HepG2 (cell line): ENCODE measurements around the gene NUP153. TPM values are rescaled to one million over a fixed set of nuclear protein-coding genes. Genes with fewer than 3 reads are reported as not detected.

Source experiments
- CREB1 ChIP-seq, 2 experiments: fragments of 450-650 bp in 1 of 2; IDR thresholded peaks; 2 replicates each; pipeline ENCODE4 v1.6.1; 2016 to 2017; ENCODE audit warnings: control low read depth in 1 of 2, mild to moderate bottlenecking in 1 of 2, missing compliant biosample characterization in 1 of 2, missing genetic modification characterization in 1 of 2
- FOXA1 ChIP-seq, 2 experiments: fragments of 450-650 bp in 1 of 2; sonication (generic) in 1 of 2; formaldehyde crosslinking in 1 of 2; IDR thresholded peaks; 2 replicates each; pipeline versions ENCODE4 v1.4.0 to v1.6.1; 2016 to 2020; ENCODE audit warnings: missing genetic modification reagents in 1 of 2
- GABPA ChIP-seq, 2 experiments: IDR thresholded peaks; 2 replicates each; pipeline ENCODE4 v1.6.1; 2011 to 2016; ENCODE audit warnings: low read depth in 2 of 2, low read length in 1 of 2, missing biosample characterization in 1 of 2, missing genetic modification characterization in 1 of 2
- KLF11 ChIP-seq: IDR thresholded peaks from 2 replicates; pipeline ENCODE4 v1.6.1; 2016; ENCODE audit warnings: missing compliant biosample characterization
- MTF1 ChIP-seq: sonication (generic); formaldehyde crosslinking; IDR thresholded peaks from 2 replicates; pipeline ENCODE4 v1.5.0; 2020; ENCODE audit warnings: missing genetic modification reagents
- SCMH1 ChIP-seq: sonication (generic); formaldehyde crosslinking; IDR thresholded peaks from 2 replicates; pipeline ENCODE4 v1.9.0; 2021; ENCODE audit warnings: missing genetic modification reagents, mild to moderate bottlenecking, borderline replicate concordance
- TBX3 ChIP-seq: fragments of 450-650 bp; IDR thresholded peaks from 2 replicates; pipeline ENCODE4 v1.6.1; 2017; ENCODE audit warnings: antibody characterized with exemption, mild to moderate bottlenecking, inconsistent platforms, borderline replicate concordance
- ZBTB3 ChIP-seq: sonication (generic); formaldehyde crosslinking; IDR thresholded peaks from 2 replicates; pipeline ENCODE4 v1.4.0; 2020; ENCODE audit warnings: low read depth, mild to moderate bottlenecking, moderate library complexity, missing genetic modification reagents, borderline replicate concordance
- ZNF101 ChIP-seq: sonication (generic); formaldehyde crosslinking; IDR thresholded peaks from 2 replicates; pipeline ENCODE4 v1.4.0; 2020; ENCODE audit warnings: mild to moderate bottlenecking, low read depth, missing genetic modification reagents, borderline replicate concordance
- ZNF30 ChIP-seq: sonication (generic); formaldehyde crosslinking; IDR thresholded peaks from 2 replicates; pipeline ENCODE4 v1.5.0; 2020; ENCODE audit warnings: mild to moderate bottlenecking, missing genetic modification reagents
- ZNF317 ChIP-seq: sonication (generic); formaldehyde crosslinking; IDR thresholded peaks from 2 replicates; pipeline ENCODE4 v1.5.0; 2020; ENCODE audit warnings: mild to moderate bottlenecking, missing genetic modification reagents
- ZNF329 ChIP-seq: sonication (generic); formaldehyde crosslinking; IDR thresholded peaks from 2 replicates; pipeline ENCODE4 v1.9.0; 2021; ENCODE audit warnings: low read depth, mild to moderate bottlenecking, missing genetic modification reagents
- ZNF468 ChIP-seq: sonication (generic); formaldehyde crosslinking; IDR thresholded peaks from 2 replicates; pipeline ENCODE4 v1.8.0; 2022; ENCODE audit warnings: mild to moderate bottlenecking, moderate library complexity, missing genetic modification reagents
- ZNF510 ChIP-seq: sonication (generic); formaldehyde crosslinking; IDR thresholded peaks from 2 replicates; pipeline ENCODE4 v1.4.0; 2020; ENCODE audit warnings: low read depth, mild to moderate bottlenecking, missing genetic modification reagents
- ZNF589 ChIP-seq: sonication (generic); formaldehyde crosslinking; conservative IDR thresholded peaks from 2 replicates; pipeline ENCODE4 v1.8.0; 2022; ENCODE audit warnings: mild to moderate bottlenecking, moderate library complexity, missing genetic modification reagents
- ZNF629 ChIP-seq: sonication (generic); formaldehyde crosslinking; conservative IDR thresholded peaks from 2 replicates; pipeline ENCODE4 v1.5.0; 2020; ENCODE audit warnings: missing genetic modification reagents
- ZNF816 ChIP-seq: sonication (generic); formaldehyde crosslinking; IDR thresholded peaks from 2 replicates; pipeline ENCODE4 v1.8.0; 2022; ENCODE audit warnings: missing genetic modification reagents, mild to moderate bottlenecking, borderline replicate concordance
- ZNF850 ChIP-seq: sonication (generic); formaldehyde crosslinking; conservative IDR thresholded peaks from 2 replicates; pipeline ENCODE4 v1.9.0; 2021; ENCODE audit warnings: mild to moderate bottlenecking, missing genetic modification reagents
- polyA plus RNA-seq, 8 experiments: library from polyadenylated mRNA; depleted of rRNA in 3 of 8; stranded (reverse) in 7 of 8; unstranded in 1 of 8; fragments of >200 nt; fragmentation: Illumina TruSeq in 4 of 8; extraction: Trizol in 4 of 8; gene quantifications; 2 replicates each; pipeline versions ENCODE4 v1.2.1 to v1.2.3, GENCODE V29; 2011 to 2016; ENCODE audit warnings: low read depth in 4 of 8, missing spikeins in 1 of 8, mixed read lengths in 1 of 8; ENCODE audit not compliant: insufficient read depth in 1 of 8
- total RNA-seq, 5 experiments: library from RNA; depleted of rRNA; stranded (reverse); fragments of >200 nt; fragmentation: Illumina TruSeq; extraction: Trizol; gene quantifications; 2 replicates each; pipeline ENCODE4 v1.2.3, GENCODE V29; 2016; ENCODE audit warnings: low read depth in 1 of 5
- TF ChIP-seq, protein P1 (sequence below): sonication (generic); formaldehyde crosslinking; IDR thresholded peaks from 2 replicates; pipeline ENCODE4 v1.4.0; 2020; ENCODE audit warnings: missing genetic modification reagents, mild to moderate bottlenecking, borderline replicate concordance
- TF ChIP-seq, protein P2 (sequence below): sonication (generic); formaldehyde crosslinking; IDR thresholded peaks from 2 replicates; pipeline ENCODE4 v1.4.0; 2020; ENCODE audit warnings: missing genetic modification reagents
- TF ChIP-seq, protein P3 (sequence below): sonication (generic); formaldehyde crosslinking; IDR thresholded peaks from 2 replicates; pipeline ENCODE4 v1.4.0; 2020; ENCODE audit warnings: mild to moderate bottlenecking, missing genetic modification reagents
- TF ChIP-seq, protein P4 (sequence below): sonication (generic); formaldehyde crosslinking; conservative IDR thresholded peaks from 2 replicates; pipeline ENCODE4 v1.4.0; 2020; ENCODE audit warnings: missing genetic modification reagents
- TF ChIP-seq, protein P5 (sequence below): IDR thresholded peaks from 2 replicates; pipeline ENCODE4 v1.6.1; 2012; ENCODE audit warnings: inconsistent platforms

The NUP153 gene
- total and polyA plus RNA-seq, 2 of the 13 experiments (the other 11 are each of a cell fraction or from before 2014, with no cell fraction given): 29.8 to 55.2 TPM

DNA sequence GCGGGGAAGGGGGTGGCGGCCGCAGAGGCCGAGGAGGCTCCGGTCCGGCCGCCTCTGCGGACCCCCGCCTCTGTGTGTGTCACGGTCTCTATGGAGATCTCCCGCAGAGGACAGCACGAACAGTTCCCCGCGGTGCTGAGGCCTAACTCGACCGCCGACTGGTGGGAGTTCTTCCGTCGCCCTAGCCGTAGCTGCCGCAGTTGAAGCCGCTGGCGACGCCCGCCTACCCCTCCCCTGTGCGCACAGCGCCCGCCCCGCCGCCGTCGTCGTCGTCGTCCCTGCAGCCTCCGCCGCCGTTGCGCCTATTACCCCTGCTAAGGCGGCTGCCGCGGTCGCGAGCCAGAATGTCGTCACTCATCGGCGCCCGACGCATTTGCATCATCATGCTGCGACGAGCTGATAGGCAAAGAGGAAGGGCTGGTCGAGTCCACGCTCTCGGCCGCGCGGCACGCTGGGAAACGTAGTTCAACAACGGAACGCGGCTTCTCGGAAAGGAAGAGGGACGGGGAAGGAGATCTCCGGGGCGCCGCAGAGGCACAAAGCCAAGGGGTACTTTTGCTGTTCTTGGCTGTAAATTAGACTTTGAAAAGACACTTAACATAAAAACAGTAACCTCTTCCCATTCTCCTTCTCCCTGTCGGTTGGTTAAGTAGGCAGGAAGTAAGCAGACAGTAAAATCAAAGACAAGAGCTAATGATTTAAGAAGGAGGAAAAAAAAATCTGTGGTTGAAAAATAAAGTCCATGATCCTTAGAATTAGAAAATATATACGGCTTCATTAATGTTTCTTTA lies at the start of gene NUP153 (continued):
- TF ChIP-seq SCMH1 (CRISPR knock-in tag) (no peak), ZNF510 (CRISPR knock-in tag) (peak; percentile 57; the same call in 1 of the 2 replicates), ZBTB3 (CRISPR knock-in tag) (peak; percentile 84; the same call in 1 of the 2 replicates), CREB1 (IDR thresholded peaks at IDR 0.05) (peak; percentile 100), CREB1 (CRISPR knock-in tag; IDR thresholded peaks at IDR 0.05) (peak; percentile 100), ZNF816 (no peak; the same call in 1 of the 2 replicates), ZNF101 (CRISPR knock-in tag) (no peak), KLF11 (peak; percentile 89), FOXA1 (IDR thresholded peaks at IDR 0.05) (no peak), FOXA1 (CRISPR knock-in tag; IDR thresholded peaks at IDR 0.05) (peak; percentile 73), ZNF329 (CRISPR knock-in tag) (no peak), MTF1 (peak; percentile 67; the same call in 1 of the 2 replicates), ZNF30 (CRISPR knock-in tag) (no peak; the same call in 1 of the 2 replicates), GABPA (IDR thresholded peaks at IDR 0.05; ENCODE audit: low read depth, low read length) (peak; percentile 86), GABPA (CRISPR knock-in tag; IDR thresholded peaks at IDR 0.05; ENCODE audit: low read depth) (peak; percentile 96), ZNF468 (CRISPR knock-in tag) (peak; percentile 89), ZNF629 (CRISPR knock-in tag) (no peak; the same call in none of the 2 replicates), ZNF850 (CRISPR knock-in tag) (no peak), ZNF589 (CRISPR knock-in tag) (peak; percentile 89), TBX3 (0 out of 2 replicates have a peak, but pooled peaks have one; percentile 16), ZNF317 (CRISPR knock-in tag) (peak; percentile 86)
- TF ChIP-seq, protein P1, sequence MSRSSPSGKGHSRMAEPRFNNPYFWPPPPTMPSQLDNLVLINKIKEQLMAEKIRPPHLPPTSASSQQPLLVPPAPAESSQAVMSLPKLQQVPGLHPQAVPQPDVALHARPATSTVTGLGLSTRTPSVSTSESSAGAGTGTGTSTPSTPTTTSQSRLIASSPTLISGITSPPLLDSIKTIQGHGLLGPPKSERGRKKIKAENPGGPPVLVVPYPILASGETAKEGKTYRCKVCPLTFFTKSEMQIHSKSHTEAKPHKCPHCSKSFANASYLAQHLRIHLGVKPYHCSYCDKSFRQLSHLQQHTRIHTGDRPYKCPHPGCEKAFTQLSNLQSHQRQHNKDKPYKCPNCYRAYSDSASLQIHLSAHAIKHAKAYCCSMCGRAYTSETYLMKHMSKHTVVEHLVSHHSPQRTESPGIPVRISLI: peak; percentile 50; the same call in 1 of the 2 replicates
- TF ChIP-seq, protein P2, sequence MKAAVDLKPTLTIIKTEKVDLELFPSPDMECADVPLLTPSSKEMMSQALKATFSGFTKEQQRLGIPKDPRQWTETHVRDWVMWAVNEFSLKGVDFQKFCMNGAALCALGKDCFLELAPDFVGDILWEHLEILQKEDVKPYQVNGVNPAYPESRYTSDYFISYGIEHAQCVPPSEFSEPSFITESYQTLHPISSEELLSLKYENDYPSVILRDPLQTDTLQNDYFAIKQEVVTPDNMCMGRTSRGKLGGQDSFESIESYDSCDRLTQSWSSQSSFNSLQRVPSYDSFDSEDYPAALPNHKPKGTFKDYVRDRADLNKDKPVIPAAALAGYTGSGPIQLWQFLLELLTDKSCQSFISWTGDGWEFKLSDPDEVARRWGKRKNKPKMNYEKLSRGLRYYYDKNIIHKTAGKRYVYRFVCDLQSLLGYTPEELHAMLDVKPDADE (CRISPR knock-in tag): 0 out of 2 replicates have a peak, but pooled peaks have one; percentile 26
- TF ChIP-seq, protein P3, sequence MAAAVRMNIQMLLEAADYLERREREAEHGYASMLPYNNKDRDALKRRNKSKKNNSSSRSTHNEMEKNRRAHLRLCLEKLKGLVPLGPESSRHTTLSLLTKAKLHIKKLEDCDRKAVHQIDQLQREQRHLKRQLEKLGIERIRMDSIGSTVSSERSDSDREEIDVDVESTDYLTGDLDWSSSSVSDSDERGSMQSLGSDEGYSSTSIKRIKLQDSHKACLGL: peak; percentile 86
- TF ChIP-seq, protein P4, sequence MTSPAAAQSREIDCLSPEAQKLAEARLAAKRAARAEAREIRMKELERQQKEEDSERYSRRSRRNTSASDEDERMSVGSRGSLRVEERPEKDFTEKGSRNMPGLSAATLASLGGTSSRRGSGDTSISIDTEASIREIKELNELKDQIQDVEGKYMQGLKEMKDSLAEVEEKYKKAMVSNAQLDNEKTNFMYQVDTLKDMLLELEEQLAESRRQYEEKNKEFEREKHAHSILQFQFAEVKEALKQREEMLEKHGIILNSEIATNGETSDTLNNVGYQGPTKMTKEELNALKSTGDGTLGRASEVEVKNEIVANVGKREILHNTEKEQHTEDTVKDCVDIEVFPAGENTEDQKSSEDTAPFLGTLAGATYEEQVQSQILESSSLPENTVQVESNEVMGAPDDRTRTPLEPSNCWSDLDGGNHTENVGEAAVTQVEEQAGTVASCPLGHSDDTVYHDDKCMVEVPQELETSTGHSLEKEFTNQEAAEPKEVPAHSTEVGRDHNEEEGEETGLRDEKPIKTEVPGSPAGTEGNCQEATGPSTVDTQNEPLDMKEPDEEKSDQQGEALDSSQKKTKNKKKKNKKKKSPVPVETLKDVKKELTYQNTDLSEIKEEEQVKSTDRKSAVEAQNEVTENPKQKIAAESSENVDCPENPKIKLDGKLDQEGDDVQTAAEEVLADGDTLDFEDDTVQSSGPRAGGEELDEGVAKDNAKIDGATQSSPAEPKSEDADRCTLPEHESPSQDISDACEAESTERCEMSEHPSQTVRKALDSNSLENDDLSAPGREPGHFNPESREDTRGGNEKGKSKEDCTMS (CRISPR knock-in tag): peak; percentile 91
- TF ChIP-seq, protein P5, sequence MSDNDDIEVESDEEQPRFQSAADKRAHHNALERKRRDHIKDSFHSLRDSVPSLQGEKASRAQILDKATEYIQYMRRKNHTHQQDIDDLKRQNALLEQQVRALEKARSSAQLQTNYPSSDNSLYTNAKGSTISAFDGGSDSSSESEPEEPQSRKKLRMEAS: peak; percentile 94
